Neural cell (in vitro differentiated cells): ENCODE results near the gene SLCO2B1. TPM values are rescaled to one million over a fixed set of nuclear protein-coding genes. Genes with fewer than 3 reads are reported as not detected.

Experiments
- H2AFZ ChIP-seq: fragments of 200-600, 300-800 bp; sonication (generic), shearing (Covaris generic); 2 replicates; pipeline ENCODE4 v1.6.0; 2014; ENCODE audit warnings: low read depth, mild to moderate bottlenecking, antibody characterized with exemption, low read length, moderate library complexity
- H3F3A ChIP-seq: fragments of 200-600 bp; shearing (Covaris generic); 2 replicates; pipeline ENCODE4 v1.6.1; 2016; ENCODE audit warnings: mild to moderate bottlenecking, moderate library complexity, mixed read lengths, antibody characterized with exemption, low read length; ENCODE audit not compliant: insufficient read depth, poor library complexity, severe bottlenecking
- H3K27ac ChIP-seq: fragments of 200-600, 300-800 bp; sonication (generic), shearing (Covaris generic); 2 replicates; pipeline ENCODE4 v1.5.1; 2014; ENCODE audit warnings: mild to moderate bottlenecking, low read length, moderate library complexity
- H3K27me3 ChIP-seq: fragments of 300-800, 200-600 bp; sonication (generic), shearing (Covaris generic); 2 replicates; pipeline ENCODE4 v1.6.0; 2014; ENCODE audit warnings: mild to moderate bottlenecking, low read depth, low read length, moderate library complexity; ENCODE audit not compliant: insufficient read depth
- H3K36me3 ChIP-seq: fragments of 300-800, 200-600 bp; sonication (generic), shearing (Covaris generic); 2 replicates; pipeline ENCODE4 v1.5.1; 2014; ENCODE audit warnings: mild to moderate bottlenecking, antibody characterized with exemption, low read length, moderate library complexity; ENCODE audit not compliant: insufficient read depth
- H3K4me2 ChIP-seq: fragments of 300-800, 200-600 bp; sonication (generic), shearing (Covaris generic); 2 replicates; pipeline ENCODE4 v1.6.0; 2014; ENCODE audit warnings: mild to moderate bottlenecking, low read length
- H3K4me3 ChIP-seq: fragments of 300-800, 200-600 bp; sonication (generic), shearing (Covaris generic); 2 replicates; pipeline ENCODE4 v1.5.1; 2014; ENCODE audit warnings: mild to moderate bottlenecking, low read length, moderate library complexity
- H3K79me2 ChIP-seq: fragments of 200-600 bp; shearing (Covaris generic); replicated peaks from 2 replicates; pipeline ENCODE4 v1.6.0; 2014; ENCODE audit warnings: mild to moderate bottlenecking, low read length, moderate library complexity; ENCODE audit not compliant: insufficient read depth
- H3K9ac ChIP-seq: fragments of 300-800, 200-600 bp; sonication (generic), shearing (Covaris generic); 2 replicates; pipeline ENCODE4 v1.6.1; 2016; ENCODE audit warnings: mild to moderate bottlenecking, low read length, mixed read lengths
- H3K9me2 ChIP-seq: fragments of 200-600 bp; shearing (Covaris generic); 2 replicates; pipeline ENCODE4 v1.6.1; 2016; ENCODE audit warnings: mild to moderate bottlenecking, low read length, mixed read lengths; ENCODE audit not compliant: insufficient read depth
- H3K9me3 ChIP-seq: fragments of 200-600, 300-800 bp; sonication (generic), shearing (Covaris generic); 2 replicates; pipeline ENCODE4 v1.6.1; 2016; ENCODE audit warnings: mild to moderate bottlenecking, mixed run types, low read length, moderate library complexity, mixed read lengths
- H4K20me1 ChIP-seq: fragments of 200-600 bp; shearing (Covaris generic); 2 replicates; pipeline ENCODE4 v1.6.1; 2016; ENCODE audit warnings: mild to moderate bottlenecking, mixed run types; ENCODE audit not compliant: insufficient read depth
- EP300 ChIP-seq: fragments of 450-650 bp; conservative IDR thresholded peaks from 2 replicates; pipeline ENCODE4 v1.6.1; 2014; ENCODE audit warnings: antibody characterized with exemption, mild to moderate bottlenecking, moderate library complexity; ENCODE audit not compliant: poor library complexity, severe bottlenecking
- EZH2 ChIP-seq: fragments of 200-600, 300-800 bp; shearing (Covaris generic), sonication (generic); IDR thresholded peaks from 2 replicates; pipeline ENCODE4 v1.6.1; 2014; ENCODE audit warnings: antibody characterized with exemption, low read length, borderline replicate concordance, mild to moderate bottlenecking; ENCODE audit not compliant: insufficient read depth, poor library complexity, severe bottlenecking
- MXI1 ChIP-seq: fragments of 450-650 bp; conservative IDR thresholded peaks from 2 replicates; pipeline ENCODE4 v1.6.1; 2014; ENCODE audit warnings: antibody characterized with exemption, mild to moderate bottlenecking; ENCODE audit not compliant: poor library complexity, severe bottlenecking
- POLR2AphosphoS5 ChIP-seq: IDR thresholded peaks from 2 replicates; pipeline ENCODE4 v1.6.1; 2012
- RAD21 ChIP-seq: fragments of 450-650 bp; conservative IDR thresholded peaks from 2 replicates; pipeline ENCODE4 v1.6.1; 2014; ENCODE audit warnings: antibody characterized with exemption, mild to moderate bottlenecking, moderate library complexity
- REST ChIP-seq: IDR thresholded peaks from 2 replicates; pipeline ENCODE4 v1.6.1; 2012; ENCODE audit warnings: borderline replicate concordance
- SMC3 ChIP-seq: fragments of 450-650 bp; conservative IDR thresholded peaks from 2 replicates; pipeline ENCODE4 v1.6.1; 2014; ENCODE audit warnings: antibody characterized with exemption, mild to moderate bottlenecking, moderate library complexity; ENCODE audit not compliant: poor library complexity
- TAF1 ChIP-seq: IDR thresholded peaks from 2 replicates; pipeline ENCODE4 v1.6.1; 2012; ENCODE audit warnings: low read depth
- polyA plus RNA-seq: library from polyadenylated mRNA; depleted of rRNA; stranded (reverse); fragments of >200 nt; gene quantifications from 2 replicates; pipeline ENCODE4 v1.2.3, GENCODE V29; 2014
- TF ChIP-seq, protein P1 (sequence below): fragments of 450-650 bp; IDR thresholded peaks from 2 replicates; pipeline ENCODE4 v1.5.1; 2014; ENCODE audit warnings: antibody characterized with exemption, mild to moderate bottlenecking, moderate library complexity; ENCODE audit not compliant: poor library complexity, severe bottlenecking

The SLCO2B1 gene
- polyA plus RNA-seq, 1 donor from 2014 or later: not detected

GRCh38 chr11:75159151-75159953, 8.4 kb downstream of the SLCO2B1 start:
- Histone ChIP-seq H3K27ac (no peak overlapping the region), H2AFZ (no peak overlapping the region), H3K9ac (no peak overlapping the region), H3K36me3 (no peaks in the 10 kb centered on the region), H3K4me2 (no peak overlapping the region), H3K79me2 (no peaks in the 10 kb centered on the region), H4K20me1 (no peaks in the 10 kb centered on the region), H3K9me3 (no peaks in the 10 kb centered on the region), H3F3A (no peaks in the 10 kb centered on the region), H3K4me3 (no peak overlapping the region), H3K9me2 (no peaks in the 10 kb centered on the region), H3K27me3 (no peaks in the 10 kb centered on the region)
- no peak for TF ChIP-seq EZH2
- TF ChIP-seq SMC3: no peak

- Histone ChIP-seq H3K9ac (no peak overlapping the region), H3K4me3 (no peak overlapping the region), H3K9me2 (no peaks in the 10 kb centered on the region), H3K27ac (no peak overlapping the region), H3K4me2 (no peak overlapping the region), H3K36me3 (no peaks in the 10 kb centered on the region), H2AFZ (no peak overlapping the region), H4K20me1 (no peaks in the 10 kb centered on the region), H3K79me2 (no peaks in the 10 kb centered on the region), H3K9me3 (no peaks in the 10 kb centered on the region), H3K27me3 (no peaks in the 10 kb centered on the region), H3F3A (no peaks in the 10 kb centered on the region)
- no peak for TF ChIP-seq EZH2
- TF ChIP-seq, protein P1, sequence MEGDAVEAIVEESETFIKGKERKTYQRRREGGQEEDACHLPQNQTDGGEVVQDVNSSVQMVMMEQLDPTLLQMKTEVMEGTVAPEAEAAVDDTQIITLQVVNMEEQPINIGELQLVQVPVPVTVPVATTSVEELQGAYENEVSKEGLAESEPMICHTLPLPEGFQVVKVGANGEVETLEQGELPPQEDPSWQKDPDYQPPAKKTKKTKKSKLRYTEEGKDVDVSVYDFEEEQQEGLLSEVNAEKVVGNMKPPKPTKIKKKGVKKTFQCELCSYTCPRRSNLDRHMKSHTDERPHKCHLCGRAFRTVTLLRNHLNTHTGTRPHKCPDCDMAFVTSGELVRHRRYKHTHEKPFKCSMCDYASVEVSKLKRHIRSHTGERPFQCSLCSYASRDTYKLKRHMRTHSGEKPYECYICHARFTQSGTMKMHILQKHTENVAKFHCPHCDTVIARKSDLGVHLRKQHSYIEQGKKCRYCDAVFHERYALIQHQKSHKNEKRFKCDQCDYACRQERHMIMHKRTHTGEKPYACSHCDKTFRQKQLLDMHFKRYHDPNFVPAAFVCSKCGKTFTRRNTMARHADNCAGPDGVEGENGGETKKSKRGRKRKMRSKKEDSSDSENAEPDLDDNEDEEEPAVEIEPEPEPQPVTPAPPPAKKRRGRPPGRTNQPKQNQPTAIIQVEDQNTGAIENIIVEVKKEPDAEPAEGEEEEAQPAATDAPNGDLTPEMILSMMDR: no peak
- no peak for TF ChIP-seq EP300
- TF ChIP-seq SMC3: no peak
- no peak for TF ChIP-seq POLR2AphosphoS5
- no peak for TF ChIP-seq TAF1
- no peak for TF ChIP-seq RAD21
- TF ChIP-seq REST: no peak
- TF ChIP-seq MXI1: no peak
These were observed 9.4 kb downstream of the SLCO2B1 start for GRCh38 chr11:75160220-75160757.
